SK-N-SH treated with all-trans-retinoic acid at 6 μM for 48 hours (cell line): ENCODE measurements around the gene ST3GAL3.

Experiments used
- GLIS3 ChIP-seq: fragments of 250-450 bp; sonication (Bioruptor Pico); IDR thresholded peaks from 2 replicates; pipeline ENCODE4 v1.5.0; 2020; ENCODE audit warnings: mild to moderate bottlenecking, moderate library complexity
- RARB ChIP-seq: fragments of 250-450 bp; sonication (Bioruptor Pico); IDR thresholded peaks from 2 replicates; pipeline ENCODE4 v1.8.0; 2021; ENCODE audit warnings: mild to moderate bottlenecking, moderate library complexity
- ZFP3 ChIP-seq: fragments of 250-450 bp; sonication (Bioruptor Pico); IDR thresholded peaks from 2 replicates; pipeline ENCODE4 v1.5.0; 2020; ENCODE audit warnings: mild to moderate bottlenecking, moderate library complexity
- ZFP30 ChIP-seq: fragments of 450-650 bp; formaldehyde crosslinking; IDR thresholded peaks from 2 replicates; pipeline ENCODE4 v1.5.0; 2022; ENCODE audit warnings: mild to moderate bottlenecking, moderate library complexity

DNA sequence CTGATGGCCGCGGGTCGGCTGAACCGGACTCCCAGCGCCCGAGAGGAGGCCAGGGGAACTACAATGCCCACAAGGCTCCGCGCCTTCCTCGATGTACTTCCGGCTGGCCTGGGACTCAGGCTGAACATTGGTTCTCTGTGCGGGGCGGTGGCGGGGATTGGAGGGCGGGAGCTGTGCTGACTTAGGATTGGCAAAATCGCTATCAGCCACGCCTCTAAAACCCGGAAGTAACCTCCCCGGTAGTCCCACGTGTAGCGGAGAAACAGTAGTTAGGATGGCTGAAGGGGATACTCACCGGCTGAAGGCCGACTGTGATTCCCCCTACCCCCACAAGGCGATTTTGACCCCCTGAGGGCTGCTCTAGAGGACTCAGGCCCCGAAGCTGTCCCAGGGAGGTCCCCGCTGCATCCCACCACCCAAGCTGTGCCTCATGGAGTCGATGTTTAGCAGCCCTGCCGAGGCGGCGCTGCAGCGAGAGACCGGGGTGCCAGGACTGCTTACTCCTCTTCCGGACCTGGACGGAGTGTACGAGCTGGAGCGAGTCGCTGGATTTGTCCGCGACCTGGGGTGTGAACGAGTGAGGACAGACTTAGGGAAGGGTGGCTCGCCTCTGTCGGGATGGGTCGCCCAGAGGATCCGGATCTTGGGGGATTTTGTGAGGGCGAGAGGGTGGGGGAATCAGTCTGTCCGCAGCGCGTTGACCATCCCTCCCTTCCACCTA lies 262.6 kb downstream of the ST3GAL3 start, which contains the start of gene DPH2:
- TF ChIP-seq GLIS3 = no peak
- no peak for TF ChIP-seq RARB (CRISPR knock-in tag)
- TF ChIP-seq ZFP3 = no peak
- TF ChIP-seq ZFP30 = no peak
